WTC11 (cell line): ENCODE measurements around the gene C1R. TPM values are rescaled to one million over a fixed set of nuclear protein-coding genes. Genes with fewer than 3 reads are reported as not detected.

Experiments used
- EMX1 ChIP-seq: fragments of 250-450 bp; sonication (Bioruptor Pico); IDR thresholded peaks from 2 replicates; pipeline ENCODE4 v1.8.0; 2021; ENCODE audit warnings: mild to moderate bottlenecking
- FOXJ3 ChIP-seq: sonication (generic); formaldehyde crosslinking; IDR thresholded peaks from 2 replicates; pipeline ENCODE4 v1.9.0; 2021; ENCODE audit warnings: missing genetic modification reagents, mild to moderate bottlenecking, borderline replicate concordance
- GABPB1 ChIP-seq: sonication (generic); formaldehyde crosslinking; IDR thresholded peaks from 2 replicates; pipeline ENCODE4 v1.8.1; 2023; ENCODE audit warnings: mild to moderate bottlenecking, missing genetic modification reagents
- GRHL2 ChIP-seq: fragments of 250-450 bp; sonication (Bioruptor Pico); IDR thresholded peaks from 2 replicates; pipeline ENCODE4 v1.8.0; 2022; ENCODE audit warnings: mild to moderate bottlenecking, moderate library complexity; ENCODE audit not compliant: insufficient replicate concordance, severe bottlenecking
- HMGA2 ChIP-seq: fragments of 250-450 bp; sonication (Bioruptor Pico); IDR thresholded peaks from 2 replicates; pipeline ENCODE4 v1.4.0; 2021; ENCODE audit warnings: mild to moderate bottlenecking, moderate library complexity
- JAZF1 ChIP-seq: fragments of 250-450 bp; sonication (Bioruptor Pico); IDR thresholded peaks from 2 replicates; pipeline ENCODE4 v1.9.0; 2021; ENCODE audit warnings: moderate library complexity, mild to moderate bottlenecking, inconsistent platforms
- KAT7 ChIP-seq: sonication (generic); formaldehyde crosslinking; IDR thresholded peaks from 2 replicates; pipeline ENCODE4 v1.8.1; 2023; ENCODE audit warnings: missing genetic modification reagents, mild to moderate bottlenecking, borderline replicate concordance
- NFE2L1 ChIP-seq: sonication (generic); formaldehyde crosslinking; IDR thresholded peaks from 2 replicates; pipeline ENCODE4 v1.8.1; 2023; ENCODE audit warnings: missing genetic modification reagents
- NR2C2 ChIP-seq: sonication (generic); formaldehyde crosslinking; IDR thresholded peaks from 2 replicates; pipeline ENCODE4 v1.8.0; 2022; ENCODE audit warnings: mild to moderate bottlenecking, missing genetic modification reagents
- OVOL2 ChIP-seq: fragments of 250-450 bp; sonication (Bioruptor Pico); IDR thresholded peaks from 2 replicates; pipeline ENCODE4 v1.9.0; 2021; ENCODE audit warnings: mild to moderate bottlenecking, borderline replicate concordance
- PRRX2 ChIP-seq: fragments of 250-450 bp; sonication (Bioruptor Pico); IDR thresholded peaks from 2 replicates; pipeline ENCODE4 v1.8.0; 2021; ENCODE audit warnings: mild to moderate bottlenecking
- RELA ChIP-seq: sonication (generic); formaldehyde crosslinking; IDR thresholded peaks from 2 replicates; pipeline ENCODE4 v1.8.1; 2022; ENCODE audit warnings: missing genetic modification reagents, mild to moderate bottlenecking, borderline replicate concordance
- SMAD3 ChIP-seq: sonication (generic); formaldehyde crosslinking; IDR thresholded peaks from 2 replicates; pipeline ENCODE4 v1.8.0; 2022; ENCODE audit warnings: missing genetic modification reagents, mild to moderate bottlenecking, borderline replicate concordance
- TCF7 ChIP-seq: sonication (generic); formaldehyde crosslinking; IDR thresholded peaks from 2 replicates; pipeline ENCODE4 v1.8.0; 2022; ENCODE audit warnings: mild to moderate bottlenecking, low read depth, missing genetic modification reagents, moderate library complexity
- TEAD1 ChIP-seq: sonication (generic); formaldehyde crosslinking; IDR thresholded peaks from 2 replicates; pipeline ENCODE4 v1.8.0; 2022; ENCODE audit warnings: mild to moderate bottlenecking, missing genetic modification reagents
- TEAD4 ChIP-seq: sonication (generic); formaldehyde crosslinking; IDR thresholded peaks from 2 replicates; pipeline ENCODE4 v1.8.0; 2022; ENCODE audit warnings: mild to moderate bottlenecking, missing genetic modification reagents
- ZNF219 ChIP-seq: sonication (generic); formaldehyde crosslinking; IDR thresholded peaks from 2 replicates; pipeline ENCODE4 v1.8.0; 2023; ENCODE audit warnings: missing genetic modification reagents, mild to moderate bottlenecking, borderline replicate concordance
- total RNA-seq: library from RNA; stranded (reverse); gene quantifications from 3 replicates; pipeline ENCODE4 v1.2.3, GENCODE V29; 2021
- TF ChIP-seq, protein P1 (sequence below): sonication (generic); formaldehyde crosslinking; IDR thresholded peaks from 2 replicates; pipeline ENCODE4 v1.8.0; 2022; ENCODE audit warnings: missing genetic modification reagents
- TF ChIP-seq, protein P2 (sequence below): sonication (generic); formaldehyde crosslinking; IDR thresholded peaks from 2 replicates; pipeline ENCODE4 v1.8.0; 2022; ENCODE audit warnings: mild to moderate bottlenecking, missing genetic modification reagents
- TF ChIP-seq, protein P3 (sequence below): fragments of 250-450 bp; sonication (Bioruptor Pico); IDR thresholded peaks from 2 replicates; pipeline ENCODE4 v1.8.0; 2021; ENCODE audit warnings: mild to moderate bottlenecking
- TF ChIP-seq, protein P4 (sequence below): fragments of 250-450 bp; sonication (Bioruptor Pico); IDR thresholded peaks from 2 replicates; pipeline ENCODE4 v1.9.0; 2021; ENCODE audit warnings: mild to moderate bottlenecking, borderline replicate concordance
- TF ChIP-seq, protein P5 (sequence below): sonication (generic); formaldehyde crosslinking; IDR thresholded peaks from 2 replicates; pipeline ENCODE4 v1.8.1; 2023; ENCODE audit warnings: mild to moderate bottlenecking, missing genetic modification reagents
- TF ChIP-seq, protein P6 (sequence below): sonication (generic); formaldehyde crosslinking; IDR thresholded peaks from 2 replicates; pipeline ENCODE4 v1.8.0; 2022; ENCODE audit warnings: mild to moderate bottlenecking, missing genetic modification reagents
- TF ChIP-seq, protein P7 (sequence below): fragments of 250-450 bp; sonication (Bioruptor Pico); IDR thresholded peaks from 2 replicates; pipeline ENCODE4 v2.1.2; 2022; ENCODE audit warnings: mild to moderate bottlenecking, moderate library complexity

The C1R gene
- total RNA-seq, 1 experiment from 2014 or later, result 8.4 TPM

DNA sequence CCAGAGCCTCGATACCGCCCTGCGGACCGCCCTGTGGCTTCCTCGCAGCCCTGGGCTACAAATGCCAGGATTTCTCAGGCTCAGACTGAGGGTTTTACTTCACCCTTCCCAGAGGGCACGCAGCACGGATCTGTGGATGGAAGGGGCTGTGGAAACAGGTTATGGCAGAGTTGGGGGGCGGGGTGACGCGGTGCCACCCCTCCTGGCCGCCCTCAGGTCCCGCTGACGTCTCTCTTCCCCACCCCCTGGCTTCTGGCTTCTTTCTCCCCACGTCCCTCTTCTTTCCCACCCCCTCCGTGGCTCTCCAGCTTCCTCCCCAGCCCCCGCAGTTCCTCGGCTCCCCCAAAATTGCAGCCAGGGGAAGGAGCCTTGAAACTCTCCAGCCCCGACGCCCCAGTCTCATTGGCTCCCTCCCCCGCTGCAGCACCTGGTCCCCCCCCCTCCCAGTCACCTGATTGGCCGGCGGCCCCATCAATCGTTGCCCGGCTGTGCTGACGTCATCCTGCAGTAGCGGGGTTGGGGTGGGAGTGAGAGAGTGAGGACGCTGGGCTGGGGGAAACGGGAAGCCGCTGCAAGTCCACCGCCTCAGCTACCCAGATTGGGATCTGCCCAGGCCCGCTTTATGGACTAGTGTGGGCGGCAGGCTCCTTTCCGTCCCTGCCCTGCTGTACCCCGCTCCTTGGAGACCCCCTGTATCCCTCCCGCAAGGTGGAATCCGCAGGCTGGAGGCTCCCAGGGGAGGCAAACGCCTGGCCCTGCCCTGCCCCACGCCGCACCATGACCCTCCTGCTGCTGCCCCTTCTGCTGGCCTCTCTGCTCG, 37.8 kb upstream of the C1R start, which contains the start of gene CLSTN3 (continued):
- TF ChIP-seq, protein P1, sequence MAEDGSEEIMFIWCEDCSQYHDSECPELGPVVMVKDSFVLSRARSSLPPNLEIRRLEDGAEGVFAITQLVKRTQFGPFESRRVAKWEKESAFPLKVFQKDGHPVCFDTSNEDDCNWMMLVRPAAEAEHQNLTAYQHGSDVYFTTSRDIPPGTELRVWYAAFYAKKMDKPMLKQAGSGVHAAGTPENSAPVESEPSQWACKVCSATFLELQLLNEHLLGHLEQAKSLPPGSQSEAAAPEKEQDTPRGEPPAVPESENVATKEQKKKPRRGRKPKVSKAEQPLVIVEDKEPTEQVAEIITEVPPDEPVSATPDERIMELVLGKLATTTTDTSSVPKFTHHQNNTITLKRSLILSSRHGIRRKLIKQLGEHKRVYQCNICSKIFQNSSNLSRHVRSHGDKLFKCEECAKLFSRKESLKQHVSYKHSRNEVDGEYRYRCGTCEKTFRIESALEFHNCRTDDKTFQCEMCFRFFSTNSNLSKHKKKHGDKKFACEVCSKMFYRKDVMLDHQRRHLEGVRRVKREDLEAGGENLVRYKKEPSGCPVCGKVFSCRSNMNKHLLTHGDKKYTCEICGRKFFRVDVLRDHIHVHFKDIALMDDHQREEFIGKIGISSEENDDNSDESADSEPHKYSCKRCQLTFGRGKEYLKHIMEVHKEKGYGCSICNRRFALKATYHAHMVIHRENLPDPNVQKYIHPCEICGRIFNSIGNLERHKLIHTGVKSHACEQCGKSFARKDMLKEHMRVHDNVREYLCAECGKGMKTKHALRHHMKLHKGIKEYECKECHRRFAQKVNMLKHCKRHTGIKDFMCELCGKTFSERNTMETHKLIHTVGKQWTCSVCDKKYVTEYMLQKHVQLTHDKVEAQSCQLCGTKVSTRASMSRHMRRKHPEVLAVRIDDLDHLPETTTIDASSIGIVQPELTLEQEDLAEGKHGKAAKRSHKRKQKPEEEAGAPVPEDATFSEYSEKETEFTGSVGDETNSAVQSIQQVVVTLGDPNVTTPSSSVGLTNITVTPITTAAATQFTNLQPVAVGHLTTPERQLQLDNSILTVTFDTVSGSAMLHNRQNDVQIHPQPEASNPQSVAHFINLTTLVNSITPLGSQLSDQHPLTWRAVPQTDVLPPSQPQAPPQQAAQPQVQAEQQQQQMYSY (CRISPR knock-in tag), result no peak
- TF ChIP-seq SMAD3, result no peak
- no peak for TF ChIP-seq NR2C2 (CRISPR knock-in tag)
- no peak for TF ChIP-seq HMGA2
- TF ChIP-seq NFE2L1 (CRISPR knock-in tag), result 0 out of 2 replicates have a peak, but pooled peaks have one; percentile 57
- TF ChIP-seq, protein P2, sequence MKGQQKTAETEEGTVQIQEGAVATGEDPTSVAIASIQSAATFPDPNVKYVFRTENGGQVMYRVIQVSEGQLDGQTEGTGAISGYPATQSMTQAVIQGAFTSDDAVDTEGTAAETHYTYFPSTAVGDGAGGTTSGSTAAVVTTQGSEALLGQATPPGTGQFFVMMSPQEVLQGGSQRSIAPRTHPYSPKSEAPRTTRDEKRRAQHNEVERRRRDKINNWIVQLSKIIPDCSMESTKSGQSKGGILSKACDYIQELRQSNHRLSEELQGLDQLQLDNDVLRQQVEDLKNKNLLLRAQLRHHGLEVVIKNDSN (CRISPR knock-in tag), result no peak
- no peak for TF ChIP-seq TEAD4 (CRISPR knock-in tag)
- TF ChIP-seq KAT7, result no peak
- TF ChIP-seq TCF7 (CRISPR knock-in tag), result no peak
- TF ChIP-seq, protein P3, sequence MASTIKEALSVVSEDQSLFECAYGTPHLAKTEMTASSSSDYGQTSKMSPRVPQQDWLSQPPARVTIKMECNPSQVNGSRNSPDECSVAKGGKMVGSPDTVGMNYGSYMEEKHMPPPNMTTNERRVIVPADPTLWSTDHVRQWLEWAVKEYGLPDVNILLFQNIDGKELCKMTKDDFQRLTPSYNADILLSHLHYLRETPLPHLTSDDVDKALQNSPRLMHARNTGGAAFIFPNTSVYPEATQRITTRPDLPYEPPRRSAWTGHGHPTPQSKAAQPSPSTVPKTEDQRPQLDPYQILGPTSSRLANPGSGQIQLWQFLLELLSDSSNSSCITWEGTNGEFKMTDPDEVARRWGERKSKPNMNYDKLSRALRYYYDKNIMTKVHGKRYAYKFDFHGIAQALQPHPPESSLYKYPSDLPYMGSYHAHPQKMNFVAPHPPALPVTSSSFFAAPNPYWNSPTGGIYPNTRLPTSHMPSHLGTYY, result no peak
- TF ChIP-seq, protein P4, sequence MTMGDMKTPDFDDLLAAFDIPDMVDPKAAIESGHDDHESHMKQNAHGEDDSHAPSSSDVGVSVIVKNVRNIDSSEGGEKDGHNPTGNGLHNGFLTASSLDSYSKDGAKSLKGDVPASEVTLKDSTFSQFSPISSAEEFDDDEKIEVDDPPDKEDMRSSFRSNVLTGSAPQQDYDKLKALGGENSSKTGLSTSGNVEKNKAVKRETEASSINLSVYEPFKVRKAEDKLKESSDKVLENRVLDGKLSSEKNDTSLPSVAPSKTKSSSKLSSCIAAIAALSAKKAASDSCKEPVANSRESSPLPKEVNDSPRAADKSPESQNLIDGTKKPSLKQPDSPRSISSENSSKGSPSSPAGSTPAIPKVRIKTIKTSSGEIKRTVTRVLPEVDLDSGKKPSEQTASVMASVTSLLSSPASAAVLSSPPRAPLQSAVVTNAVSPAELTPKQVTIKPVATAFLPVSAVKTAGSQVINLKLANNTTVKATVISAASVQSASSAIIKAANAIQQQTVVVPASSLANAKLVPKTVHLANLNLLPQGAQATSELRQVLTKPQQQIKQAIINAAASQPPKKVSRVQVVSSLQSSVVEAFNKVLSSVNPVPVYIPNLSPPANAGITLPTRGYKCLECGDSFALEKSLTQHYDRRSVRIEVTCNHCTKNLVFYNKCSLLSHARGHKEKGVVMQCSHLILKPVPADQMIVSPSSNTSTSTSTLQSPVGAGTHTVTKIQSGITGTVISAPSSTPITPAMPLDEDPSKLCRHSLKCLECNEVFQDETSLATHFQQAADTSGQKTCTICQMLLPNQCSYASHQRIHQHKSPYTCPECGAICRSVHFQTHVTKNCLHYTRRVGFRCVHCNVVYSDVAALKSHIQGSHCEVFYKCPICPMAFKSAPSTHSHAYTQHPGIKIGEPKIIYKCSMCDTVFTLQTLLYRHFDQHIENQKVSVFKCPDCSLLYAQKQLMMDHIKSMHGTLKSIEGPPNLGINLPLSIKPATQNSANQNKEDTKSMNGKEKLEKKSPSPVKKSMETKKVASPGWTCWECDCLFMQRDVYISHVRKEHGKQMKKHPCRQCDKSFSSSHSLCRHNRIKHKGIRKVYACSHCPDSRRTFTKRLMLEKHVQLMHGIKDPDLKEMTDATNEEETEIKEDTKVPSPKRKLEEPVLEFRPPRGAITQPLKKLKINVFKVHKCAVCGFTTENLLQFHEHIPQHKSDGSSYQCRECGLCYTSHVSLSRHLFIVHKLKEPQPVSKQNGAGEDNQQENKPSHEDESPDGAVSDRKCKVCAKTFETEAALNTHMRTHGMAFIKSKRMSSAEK (CRISPR knock-in tag), result no peak
- TF ChIP-seq, protein P5, sequence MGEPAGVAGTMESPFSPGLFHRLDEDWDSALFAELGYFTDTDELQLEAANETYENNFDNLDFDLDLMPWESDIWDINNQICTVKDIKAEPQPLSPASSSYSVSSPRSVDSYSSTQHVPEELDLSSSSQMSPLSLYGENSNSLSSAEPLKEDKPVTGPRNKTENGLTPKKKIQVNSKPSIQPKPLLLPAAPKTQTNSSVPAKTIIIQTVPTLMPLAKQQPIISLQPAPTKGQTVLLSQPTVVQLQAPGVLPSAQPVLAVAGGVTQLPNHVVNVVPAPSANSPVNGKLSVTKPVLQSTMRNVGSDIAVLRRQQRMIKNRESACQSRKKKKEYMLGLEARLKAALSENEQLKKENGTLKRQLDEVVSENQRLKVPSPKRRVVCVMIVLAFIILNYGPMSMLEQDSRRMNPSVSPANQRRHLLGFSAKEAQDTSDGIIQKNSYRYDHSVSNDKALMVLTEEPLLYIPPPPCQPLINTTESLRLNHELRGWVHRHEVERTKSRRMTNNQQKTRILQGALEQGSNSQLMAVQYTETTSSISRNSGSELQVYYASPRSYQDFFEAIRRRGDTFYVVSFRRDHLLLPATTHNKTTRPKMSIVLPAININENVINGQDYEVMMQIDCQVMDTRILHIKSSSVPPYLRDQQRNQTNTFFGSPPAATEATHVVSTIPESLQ (CRISPR knock-in tag), result no peak
- TF ChIP-seq, protein P6, sequence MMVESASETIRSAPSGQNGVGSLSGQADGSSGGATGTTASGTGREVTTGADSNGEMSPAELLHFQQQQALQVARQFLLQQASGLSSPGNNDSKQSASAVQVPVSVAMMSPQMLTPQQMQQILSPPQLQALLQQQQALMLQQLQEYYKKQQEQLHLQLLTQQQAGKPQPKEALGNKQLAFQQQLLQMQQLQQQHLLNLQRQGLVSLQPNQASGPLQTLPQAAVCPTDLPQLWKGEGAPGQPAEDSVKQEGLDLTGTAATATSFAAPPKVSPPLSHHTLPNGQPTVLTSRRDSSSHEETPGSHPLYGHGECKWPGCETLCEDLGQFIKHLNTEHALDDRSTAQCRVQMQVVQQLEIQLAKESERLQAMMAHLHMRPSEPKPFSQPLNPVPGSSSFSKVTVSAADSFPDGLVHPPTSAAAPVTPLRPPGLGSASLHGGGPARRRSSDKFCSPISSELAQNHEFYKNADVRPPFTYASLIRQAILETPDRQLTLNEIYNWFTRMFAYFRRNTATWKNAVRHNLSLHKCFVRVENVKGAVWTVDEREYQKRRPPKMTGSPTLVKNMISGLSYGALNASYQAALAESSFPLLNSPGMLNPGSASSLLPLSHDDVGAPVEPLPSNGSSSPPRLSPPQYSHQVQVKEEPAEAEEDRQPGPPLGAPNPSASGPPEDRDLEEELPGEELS, result 0 out of 2 replicates have a peak, but pooled peaks have one; percentile 4
- TF ChIP-seq TEAD1 (CRISPR knock-in tag), result no peak
- no peak for TF ChIP-seq OVOL2 (CRISPR knock-in tag)
- no peak for TF ChIP-seq RELA (CRISPR knock-in tag)
- TF ChIP-seq EMX1 (CRISPR knock-in tag), result no peak
- no peak for TF ChIP-seq GRHL2
- TF ChIP-seq FOXJ3 (CRISPR knock-in tag), result no peak
- TF ChIP-seq ZNF219, result no peak
- no peak for TF ChIP-seq PRRX2
- TF ChIP-seq GABPB1 (CRISPR knock-in tag), result no peak
- TF ChIP-seq, protein P7, sequence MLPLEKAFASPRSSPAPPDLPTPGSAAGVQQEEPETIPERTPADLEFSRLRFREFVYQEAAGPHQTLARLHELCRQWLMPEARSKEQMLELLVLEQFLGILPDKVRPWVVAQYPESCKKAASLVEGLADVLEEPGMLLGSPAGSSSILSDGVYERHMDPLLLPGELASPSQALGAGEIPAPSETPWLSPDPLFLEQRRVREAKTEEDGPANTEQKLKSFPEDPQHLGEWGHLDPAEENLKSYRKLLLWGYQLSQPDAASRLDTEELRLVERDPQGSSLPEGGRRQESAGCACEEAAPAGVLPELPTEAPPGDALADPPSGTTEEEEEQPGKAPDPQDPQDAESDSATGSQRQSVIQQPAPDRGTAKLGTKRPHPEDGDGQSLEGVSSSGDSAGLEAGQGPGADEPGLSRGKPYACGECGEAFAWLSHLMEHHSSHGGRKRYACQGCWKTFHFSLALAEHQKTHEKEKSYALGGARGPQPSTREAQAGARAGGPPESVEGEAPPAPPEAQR (CRISPR knock-in tag), result no peak
- TF ChIP-seq JAZF1 (CRISPR knock-in tag), result no peak
